GM10248 (cell line): ENCODE measurements around the gene POLR2F.

Experiments used
- CTCF ChIA-PET: fragments of 300-600 bp; sonication (Branson Sonifier 250); formaldehyde crosslinking; extraction: SDS; loops from one replicate; lab custom pipeline; 2021; ENCODE audit warnings: antibody characterized with exemption; lab: Yijun Ruan, JAX
- POLR2A ChIA-PET: fragments of 350-650 bp; sonication (Branson Sonifier 250); formaldehyde crosslinking; extraction: SDS; loops from one replicate; lab custom pipeline; 2020; ENCODE audit warnings: antibody characterized with exemption; lab: Yijun Ruan, JAX
- DNase-seq: peaks from one replicate; pipeline ENCODE4 v3.0.0; 2012; ENCODE audit errors: extremely low spot score
- TF ChIP-seq, protein P1 (sequence below): IDR thresholded peaks from 2 replicates; pipeline ENCODE4 v1.5.1; 2012; ENCODE audit warnings: mild to moderate bottlenecking, low read depth; ENCODE audit errors: extremely low read depth, missing control alignments, control extremely low read depth

Gene POLR2F

DNA sequence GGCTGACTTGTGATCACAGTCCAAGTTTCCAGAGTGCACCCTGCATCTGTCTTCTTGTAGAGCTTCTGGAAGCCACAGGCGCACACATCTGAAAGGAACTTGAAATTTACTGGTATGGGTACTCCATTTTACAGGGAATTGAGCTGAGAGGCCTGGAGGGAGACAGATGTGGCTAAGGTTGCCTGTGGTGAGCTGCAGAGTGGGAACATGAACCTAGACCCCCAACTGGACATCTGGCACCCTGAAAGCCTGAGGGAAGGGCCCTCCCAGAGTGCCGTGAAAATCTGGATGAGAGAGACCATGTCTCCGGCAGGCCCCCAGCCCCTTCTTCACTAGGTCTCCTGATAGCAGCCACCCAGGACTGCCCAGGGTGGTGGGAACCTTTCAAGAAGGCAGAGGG, 53.4 kb downstream of the POLR2F start:
- CTCF ChIA-PET = interaction anchor here (2.0 kb wide), 1 partner anchor 12 kb away, joined by 5 read pairs; no protein-coding TSS in a partner anchor
- TF ChIP-seq, protein P1, sequence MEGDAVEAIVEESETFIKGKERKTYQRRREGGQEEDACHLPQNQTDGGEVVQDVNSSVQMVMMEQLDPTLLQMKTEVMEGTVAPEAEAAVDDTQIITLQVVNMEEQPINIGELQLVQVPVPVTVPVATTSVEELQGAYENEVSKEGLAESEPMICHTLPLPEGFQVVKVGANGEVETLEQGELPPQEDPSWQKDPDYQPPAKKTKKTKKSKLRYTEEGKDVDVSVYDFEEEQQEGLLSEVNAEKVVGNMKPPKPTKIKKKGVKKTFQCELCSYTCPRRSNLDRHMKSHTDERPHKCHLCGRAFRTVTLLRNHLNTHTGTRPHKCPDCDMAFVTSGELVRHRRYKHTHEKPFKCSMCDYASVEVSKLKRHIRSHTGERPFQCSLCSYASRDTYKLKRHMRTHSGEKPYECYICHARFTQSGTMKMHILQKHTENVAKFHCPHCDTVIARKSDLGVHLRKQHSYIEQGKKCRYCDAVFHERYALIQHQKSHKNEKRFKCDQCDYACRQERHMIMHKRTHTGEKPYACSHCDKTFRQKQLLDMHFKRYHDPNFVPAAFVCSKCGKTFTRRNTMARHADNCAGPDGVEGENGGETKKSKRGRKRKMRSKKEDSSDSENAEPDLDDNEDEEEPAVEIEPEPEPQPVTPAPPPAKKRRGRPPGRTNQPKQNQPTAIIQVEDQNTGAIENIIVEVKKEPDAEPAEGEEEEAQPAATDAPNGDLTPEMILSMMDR = no peak
- POLR2A ChIA-PET = interaction anchor here (0.5 kb wide), 1 partner anchor 698 kb away, joined by 4 read pairs; no protein-coding TSS in a partner anchor
- DNase-seq = no peak

DNA sequence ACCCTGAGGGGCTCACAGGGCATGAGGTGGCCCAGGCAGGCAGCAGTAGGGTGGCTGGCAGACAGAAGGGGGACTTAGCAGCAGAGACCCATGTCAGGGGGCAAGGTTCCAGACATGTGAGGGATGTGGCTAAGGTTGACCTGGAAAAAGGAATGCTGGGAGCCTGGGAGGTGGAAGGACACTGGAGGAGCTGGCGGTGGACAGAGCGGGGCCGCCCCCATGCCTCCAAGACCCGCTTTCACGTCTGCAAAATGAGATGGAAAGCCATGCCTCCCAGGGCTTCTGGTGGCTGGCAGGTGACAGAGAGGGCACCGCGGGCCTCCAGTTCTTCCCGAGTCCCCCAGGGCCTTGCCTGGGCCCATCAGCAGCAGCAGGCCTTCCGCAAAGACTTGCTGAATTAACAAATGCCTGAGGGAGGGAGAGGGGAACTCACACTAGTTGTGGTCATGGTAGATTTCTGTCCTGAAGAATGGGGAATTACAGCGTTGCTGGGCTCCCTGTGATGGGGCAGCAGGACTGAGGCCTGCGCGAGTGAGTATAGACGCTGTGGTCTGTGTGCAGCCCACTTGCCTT, 53.9 kb downstream of the POLR2F start:
- no peak for DNase-seq
- ChIA-PET CTCF (interaction anchor here (2.0 kb wide), 1 partner anchor 12 kb away, joined by 5 read pairs; no protein-coding TSS in a partner anchor), POLR2A (no interaction called here)
- TF ChIP-seq, protein P1 = no peak

DNA sequence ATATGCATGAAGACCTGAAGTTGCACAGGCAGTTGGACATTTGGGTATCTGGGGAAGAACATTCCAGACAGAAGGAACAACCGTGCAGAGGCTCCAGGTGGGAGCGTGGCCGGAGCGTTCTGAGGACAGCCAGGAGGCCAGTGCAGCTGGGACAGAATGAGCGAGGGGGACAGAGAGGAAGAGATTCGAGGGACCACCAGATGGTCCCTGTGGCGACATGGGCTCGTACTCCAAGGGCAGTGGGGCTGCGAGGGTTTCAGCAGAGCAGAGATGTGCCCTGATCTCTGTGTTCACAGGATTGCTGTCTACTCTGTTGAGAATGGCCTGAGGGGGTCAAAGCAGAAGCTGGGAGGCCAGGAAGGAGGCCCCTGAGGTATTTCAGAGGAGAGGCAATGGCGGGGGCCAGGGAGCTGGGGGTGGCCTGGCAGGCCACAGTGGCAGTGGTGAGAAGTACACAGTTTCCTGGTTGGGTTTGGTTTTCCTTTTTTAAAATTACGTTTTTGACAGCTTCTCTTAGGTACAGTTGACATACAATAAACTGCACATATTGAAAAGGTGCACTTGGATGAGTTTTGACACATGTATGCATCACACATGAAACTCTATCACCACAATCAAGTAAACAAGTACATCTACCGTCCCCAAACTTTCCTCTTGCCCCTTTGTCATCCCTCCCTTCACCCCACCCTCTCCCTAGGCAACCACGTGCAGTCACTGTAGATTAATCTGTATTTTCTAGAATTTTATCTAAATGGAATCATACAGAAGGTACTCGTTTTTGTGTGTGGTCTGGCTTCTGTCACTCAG, 55.7 kb downstream of the POLR2F start:
- POLR2A ChIA-PET = no interaction called here

DNA sequence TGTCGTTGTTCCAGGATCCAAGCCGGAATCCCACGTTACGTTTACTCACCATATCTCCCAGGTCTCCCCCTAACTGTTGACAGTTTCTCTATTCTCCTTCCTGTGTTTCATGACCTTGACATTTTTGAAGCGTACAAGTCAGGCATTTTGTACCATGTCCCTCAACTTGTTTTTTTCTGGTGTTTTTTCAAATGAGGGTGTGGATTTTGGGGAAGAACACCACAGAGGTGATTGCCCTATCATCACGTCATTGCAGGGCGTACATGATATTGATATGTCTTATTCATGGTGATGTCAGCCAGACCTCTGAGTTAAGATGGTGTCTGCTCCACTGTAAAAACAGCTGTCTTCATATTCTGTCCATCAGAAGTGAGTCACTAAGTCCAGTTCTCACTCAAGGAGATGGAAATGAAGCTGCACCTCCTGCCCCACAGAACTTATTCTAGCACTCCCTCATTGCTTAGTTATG, 59.1 kb downstream of the POLR2F start:
- ChIA-PET POLR2A (no interaction called here), CTCF (interaction anchor here (1.5 kb wide), 1 partner anchor 12 kb away, joined by 3 read pairs; no protein-coding TSS in a partner anchor)
- TF ChIP-seq, protein P1 = no peak
- no peak for DNase-seq

More for the DNA sequence above, 55.7 kb downstream of the POLR2F start:
- no peak for DNase-seq
- CTCF ChIA-PET = no interaction called here
- TF ChIP-seq, protein P1 = no peak

DNA sequence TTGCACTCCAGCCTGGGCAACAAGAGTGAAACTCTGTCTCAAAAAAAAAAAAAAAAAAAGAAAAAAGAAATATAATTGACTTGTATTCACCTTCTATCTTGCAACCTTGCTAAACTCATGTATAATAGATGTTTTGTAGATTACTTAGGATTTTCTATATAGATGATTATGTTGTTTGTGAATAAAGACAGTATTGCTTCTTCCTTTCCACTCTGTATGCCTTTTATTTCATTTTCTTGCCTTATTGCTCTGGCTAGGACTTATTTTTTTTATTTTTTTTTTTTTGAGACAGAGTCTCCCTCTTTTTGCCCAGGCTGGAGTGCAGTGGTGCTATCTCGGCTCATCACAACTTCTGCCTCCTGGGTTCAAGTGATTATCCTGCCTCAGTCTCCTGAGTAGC, 60.6 kb downstream of the POLR2F start:
- CTCF ChIA-PET = no interaction called here
- no peak for DNase-seq
- POLR2A ChIA-PET = no interaction called here
- TF ChIP-seq, protein P1 = no peak
